SK-N-SH (cell line): ENCODE data around the gene ATP11C.

Source experiments
- EP300 ChIP-seq, 2 experiments: IDR thresholded peaks; 2 replicates each; pipeline versions ENCODE4 v1.4.0 to v1.6.1; 2012; ENCODE audit warnings: borderline replicate concordance in 1 of 2, low read depth in 1 of 2, low read length in 1 of 2
- MXI1 ChIP-seq: IDR thresholded peaks from 2 replicates; pipeline ENCODE4 v1.6.1; 2012; ENCODE audit warnings: mild to moderate bottlenecking, low read depth, low read length, improper control_type of control experiment
- TF ChIP-seq, protein P1 (sequence below): fragments of 200-600 bp; sonication (generic); IDR thresholded peaks from 2 replicates; pipeline ENCODE4 v1.6.1; 2017; ENCODE audit warnings: antibody characterized with exemption, mild to moderate bottlenecking, moderate library complexity

DNA sequence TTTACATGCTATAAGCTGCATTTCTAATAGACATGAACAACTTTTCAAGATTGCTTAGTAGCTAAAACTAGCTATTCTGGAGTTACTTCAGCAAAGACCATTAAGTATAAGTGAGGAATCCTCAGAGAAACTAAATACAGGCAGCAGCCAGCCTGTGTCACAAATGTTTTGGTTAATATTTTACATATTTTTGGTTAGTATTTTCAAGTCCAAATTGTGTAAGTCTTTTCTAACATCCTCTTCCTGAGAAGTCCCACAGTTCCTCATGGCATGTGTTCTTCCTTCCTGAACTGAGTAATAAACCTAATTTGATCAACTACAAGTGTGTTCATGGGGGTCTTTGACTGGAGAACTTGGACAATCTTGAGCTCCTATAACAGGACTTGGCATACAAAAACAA lies 182.5 kb downstream of the ATP11C start:
- TF ChIP-seq, protein P1, sequence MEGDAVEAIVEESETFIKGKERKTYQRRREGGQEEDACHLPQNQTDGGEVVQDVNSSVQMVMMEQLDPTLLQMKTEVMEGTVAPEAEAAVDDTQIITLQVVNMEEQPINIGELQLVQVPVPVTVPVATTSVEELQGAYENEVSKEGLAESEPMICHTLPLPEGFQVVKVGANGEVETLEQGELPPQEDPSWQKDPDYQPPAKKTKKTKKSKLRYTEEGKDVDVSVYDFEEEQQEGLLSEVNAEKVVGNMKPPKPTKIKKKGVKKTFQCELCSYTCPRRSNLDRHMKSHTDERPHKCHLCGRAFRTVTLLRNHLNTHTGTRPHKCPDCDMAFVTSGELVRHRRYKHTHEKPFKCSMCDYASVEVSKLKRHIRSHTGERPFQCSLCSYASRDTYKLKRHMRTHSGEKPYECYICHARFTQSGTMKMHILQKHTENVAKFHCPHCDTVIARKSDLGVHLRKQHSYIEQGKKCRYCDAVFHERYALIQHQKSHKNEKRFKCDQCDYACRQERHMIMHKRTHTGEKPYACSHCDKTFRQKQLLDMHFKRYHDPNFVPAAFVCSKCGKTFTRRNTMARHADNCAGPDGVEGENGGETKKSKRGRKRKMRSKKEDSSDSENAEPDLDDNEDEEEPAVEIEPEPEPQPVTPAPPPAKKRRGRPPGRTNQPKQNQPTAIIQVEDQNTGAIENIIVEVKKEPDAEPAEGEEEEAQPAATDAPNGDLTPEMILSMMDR: no peak
- TF ChIP-seq MXI1 (no peak), EP300 (IDR thresholded peaks at IDR 0.05; ENCODE audit: borderline replicate concordance in 1 of 2, low read depth in 1 of 2, low read length in 1 of 2) (no peak)
